Measurements from ENCODE around the gene MSL3. TPM values are rescaled to one million over a fixed set of nuclear protein-coding genes. Genes with fewer than 3 reads are reported as not detected.

Gene MSL3
- polyA plus RNA-seq, 1 donor from 2014 or later: 66.8 TPM

DNA sequence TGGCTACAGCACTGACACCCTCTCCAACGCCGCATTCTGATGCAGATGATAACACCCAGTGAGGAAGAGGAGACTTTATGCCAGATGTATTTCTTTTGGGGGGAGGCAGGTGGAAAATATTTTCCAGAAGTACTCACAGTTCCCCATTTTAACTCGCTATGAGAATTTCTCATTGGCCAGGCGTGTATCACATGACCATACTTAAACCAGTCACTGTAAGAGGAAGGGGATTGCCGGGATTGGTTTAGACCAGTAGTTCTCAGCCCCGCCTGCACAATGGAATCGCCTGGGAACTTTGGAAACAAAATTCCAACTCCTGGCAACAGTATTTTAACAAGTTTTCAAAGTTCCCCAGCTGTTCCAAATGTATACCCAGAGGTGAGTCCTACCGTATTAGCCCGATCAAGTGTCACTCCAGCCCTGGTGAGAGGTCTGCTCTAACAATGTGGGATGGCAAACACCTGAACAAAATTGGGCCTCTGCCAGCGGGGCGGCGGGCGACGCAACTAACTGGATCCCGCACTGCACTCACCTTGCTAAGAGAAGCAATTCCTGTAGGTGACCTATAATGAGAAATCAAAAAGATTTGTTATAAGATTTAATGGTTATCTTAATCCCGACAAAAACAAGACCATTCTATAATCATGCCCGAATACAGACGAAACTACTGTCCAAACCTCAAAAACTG lies 2.9 kb upstream of the MSL3 start:
- Mint-ChIP-seq H3K27me3 (peaks cover 5% of the 10 kb centered on the region), H3K9me3 (no peaks in the 10 kb centered on the region), H3K27ac (peak overlapping the region in 1 of 3 donors; percentile 82), H3K4me1 (peaks cover 5 to 12% (median 11%) of the 10 kb centered on the region in 3 donors), H3K4me3 (peak overlapping the region in 1 of 4 donors; percentile 88), H3K36me3 (no peaks in the 10 kb centered on the region)

DNA sequence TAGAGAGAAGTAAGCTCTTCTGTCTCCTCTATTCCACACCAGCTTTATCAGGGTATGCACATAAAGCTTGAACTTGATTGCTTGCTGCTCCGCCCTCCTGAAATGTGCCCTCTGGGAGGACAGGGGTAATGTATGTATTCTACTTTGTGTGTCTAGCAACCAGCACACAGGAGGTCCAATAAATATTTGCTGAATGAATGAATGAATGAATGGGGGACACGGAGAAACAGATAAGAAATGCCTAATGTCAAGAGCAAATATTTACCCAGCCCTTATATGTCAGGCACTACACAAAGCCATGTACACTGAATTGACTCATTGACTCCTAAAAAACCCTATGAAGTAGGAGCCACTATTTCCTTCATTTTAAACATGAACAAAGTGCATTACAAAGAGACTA lies 2.3 kb upstream of the MSL3 start:
- Mint-ChIP-seq H3K27ac (peak overlapping the region in 1 of 3 donors; percentile 82), H3K9me3 (no peaks in the 10 kb centered on the region), H3K36me3 (peaks cover under 1% of the 10 kb centered on the region), H3K4me3 (peak overlapping the region in 2 of 4 donors; percentile 8 to 88), H3K27me3 (peaks cover 5% of the 10 kb centered on the region), H3K4me1 (peaks cover 7 to 14% (median 12%) of the 10 kb centered on the region in 3 donors)

DNA sequence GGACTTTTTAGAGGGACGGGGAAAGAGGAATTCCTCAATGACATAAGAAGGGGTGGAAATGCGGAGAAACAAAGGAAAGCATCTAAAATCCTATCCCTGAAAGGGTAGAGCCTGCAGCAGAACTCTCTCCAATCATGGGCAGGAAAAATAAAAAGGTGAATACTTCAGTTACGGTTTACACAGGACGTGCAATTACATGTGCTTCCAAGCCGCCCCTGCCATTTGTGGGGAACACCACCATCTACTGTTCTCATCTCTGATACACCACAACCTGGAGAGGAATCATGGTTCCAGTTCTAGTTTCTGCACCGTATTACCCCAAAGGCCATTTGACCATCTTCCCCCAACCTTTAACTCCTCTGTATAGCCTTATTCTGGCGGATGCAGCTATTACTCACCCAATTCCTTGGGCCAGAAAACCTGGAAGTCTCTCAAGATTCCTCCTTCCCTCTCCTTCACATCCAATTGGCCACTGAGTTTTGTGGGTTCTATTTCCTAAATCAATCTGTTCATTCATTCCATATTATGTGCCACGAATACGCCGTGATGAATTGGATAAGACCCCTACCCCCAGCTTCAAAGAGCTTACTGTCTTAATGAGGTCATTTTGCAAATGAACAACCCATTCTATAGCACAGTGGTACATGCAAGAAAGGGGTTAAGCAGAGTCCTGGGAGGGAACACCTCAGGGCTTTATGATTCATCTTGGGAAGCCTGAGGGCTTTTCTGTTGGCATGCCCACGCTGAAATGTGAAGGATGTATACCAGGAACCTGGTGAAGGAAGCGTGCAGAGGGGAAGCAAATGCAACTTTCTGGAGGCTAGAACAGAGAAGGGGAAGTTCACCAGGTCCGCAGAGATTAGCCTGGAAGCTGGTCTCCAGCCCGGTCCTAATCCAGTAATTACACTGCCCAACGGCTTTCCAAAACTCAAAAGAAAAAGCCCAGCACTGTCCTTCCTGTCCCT lies 1.4 kb upstream of the MSL3 start:
- Mint-ChIP-seq H3K27ac (peak overlapping the region in 2 of 3 donors; percentile 77 to 82), H3K4me1 (peaks cover 11 to 20% (median 18%) of the 10 kb centered on the region in 3 donors)

GRCh38 chrX:11757397-11757718 lies 679 bp upstream of the MSL3 start:
- no peaks in the 10 kb centered on the region for H3K9me3 Mint-ChIP-seq
- peak overlapping the region; percentile 63 to 88 (median 74) for H3K4me3 Mint-ChIP-seq
- peaks cover 1% of the 10 kb centered on the region for H3K36me3 Mint-ChIP-seq
- H3K27ac Mint-ChIP-seq: peak overlapping the region in 2 of 3 donors; percentile 77 to 82
- H3K27me3 Mint-ChIP-seq: peaks cover 5% of the 10 kb centered on the region
- H3K4me1 Mint-ChIP-seq: peaks cover 15 to 26% (median 22%) of the 10 kb centered on the region in 3 donors

More for the DNA sequence above, 1.4 kb upstream of the MSL3 start:
- H3K4me3 Mint-ChIP-seq: peak overlapping the region; percentile 63 to 88 (median 74)
- peaks cover 1% of the 10 kb centered on the region for H3K36me3 Mint-ChIP-seq
- H3K9me3 Mint-ChIP-seq: no peaks in the 10 kb centered on the region
- H3K27me3 Mint-ChIP-seq: peaks cover 5% of the 10 kb centered on the region

DNA sequence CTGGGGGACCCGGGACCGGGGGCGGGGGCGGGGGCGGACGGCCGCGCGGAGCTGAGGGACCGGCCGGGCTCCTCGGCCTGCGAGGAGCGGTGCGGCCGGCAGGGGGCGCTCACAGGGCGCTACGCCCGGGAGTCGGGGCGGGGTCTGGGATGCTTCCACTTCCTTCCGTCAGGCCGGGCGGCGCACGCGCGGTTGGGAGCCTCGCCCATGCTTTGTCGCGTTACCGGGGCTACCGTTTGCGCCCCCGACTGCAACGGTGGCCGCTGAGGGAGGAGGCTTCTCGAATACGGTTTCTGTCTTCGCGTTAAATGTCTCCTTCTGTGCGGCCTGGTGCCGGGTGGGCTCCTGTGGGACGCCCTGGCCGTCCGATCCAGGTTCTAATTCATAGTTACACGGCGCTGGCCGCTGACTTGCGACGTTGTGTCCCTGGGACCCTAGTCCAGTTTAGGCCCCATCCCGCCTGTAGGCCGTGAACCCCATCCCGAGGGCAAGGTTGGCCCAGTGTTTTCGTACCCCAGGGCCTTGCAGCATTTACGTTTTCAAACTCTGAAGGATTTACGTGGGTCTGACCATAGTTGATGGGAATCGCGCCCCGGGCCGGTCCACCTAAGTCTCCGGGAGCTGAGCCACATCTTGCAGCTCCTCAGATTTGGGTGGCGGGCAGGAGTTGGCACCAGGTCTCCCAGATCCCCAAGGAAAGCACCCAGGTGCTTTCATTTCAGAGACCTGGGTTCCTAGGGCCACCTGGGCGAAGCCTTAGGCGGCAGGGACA lies 549 bp downstream of the MSL3 start:
- Mint-ChIP-seq H3K9me3 (no peaks in the 10 kb centered on the region), H3K27ac (peak overlapping the region; percentile 92 to 97 (median 95)), H3K27me3 (no peaks in the 10 kb centered on the region), H3K4me3 (peak overlapping the region; percentile 92 to 99 (median 96)), H3K36me3 (peaks cover 1% of the 10 kb centered on the region), H3K4me1 (peaks cover 19 to 32% (median 22%) of the 10 kb centered on the region in 3 donors)

DNA sequence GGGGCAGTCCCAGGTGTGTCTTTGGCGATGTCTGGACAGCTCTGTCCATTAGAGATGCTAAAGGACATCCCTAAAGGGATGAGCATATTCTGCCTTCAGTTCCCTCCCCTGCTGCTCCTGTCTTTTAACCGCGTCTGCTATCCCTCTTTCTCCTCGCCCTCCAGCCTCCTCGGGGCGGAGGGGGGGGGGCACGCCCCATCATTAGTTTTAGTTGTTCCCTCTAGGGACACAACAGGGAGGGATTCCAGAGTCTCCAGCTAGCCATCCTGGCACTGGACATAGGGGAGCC lies 1.1 kb downstream of the MSL3 start:
- Mint-ChIP-seq H3K4me1 (peaks cover 19 to 38% (median 22%) of the 10 kb centered on the region in 3 donors), H3K36me3 (peaks cover 1% of the 10 kb centered on the region), H3K27ac (peak overlapping the region; percentile 92 to 97 (median 95)), H3K4me3 (peak overlapping the region; percentile 92 to 99 (median 96)), H3K9me3 (no peaks in the 10 kb centered on the region), H3K27me3 (no peaks in the 10 kb centered on the region)

DNA sequence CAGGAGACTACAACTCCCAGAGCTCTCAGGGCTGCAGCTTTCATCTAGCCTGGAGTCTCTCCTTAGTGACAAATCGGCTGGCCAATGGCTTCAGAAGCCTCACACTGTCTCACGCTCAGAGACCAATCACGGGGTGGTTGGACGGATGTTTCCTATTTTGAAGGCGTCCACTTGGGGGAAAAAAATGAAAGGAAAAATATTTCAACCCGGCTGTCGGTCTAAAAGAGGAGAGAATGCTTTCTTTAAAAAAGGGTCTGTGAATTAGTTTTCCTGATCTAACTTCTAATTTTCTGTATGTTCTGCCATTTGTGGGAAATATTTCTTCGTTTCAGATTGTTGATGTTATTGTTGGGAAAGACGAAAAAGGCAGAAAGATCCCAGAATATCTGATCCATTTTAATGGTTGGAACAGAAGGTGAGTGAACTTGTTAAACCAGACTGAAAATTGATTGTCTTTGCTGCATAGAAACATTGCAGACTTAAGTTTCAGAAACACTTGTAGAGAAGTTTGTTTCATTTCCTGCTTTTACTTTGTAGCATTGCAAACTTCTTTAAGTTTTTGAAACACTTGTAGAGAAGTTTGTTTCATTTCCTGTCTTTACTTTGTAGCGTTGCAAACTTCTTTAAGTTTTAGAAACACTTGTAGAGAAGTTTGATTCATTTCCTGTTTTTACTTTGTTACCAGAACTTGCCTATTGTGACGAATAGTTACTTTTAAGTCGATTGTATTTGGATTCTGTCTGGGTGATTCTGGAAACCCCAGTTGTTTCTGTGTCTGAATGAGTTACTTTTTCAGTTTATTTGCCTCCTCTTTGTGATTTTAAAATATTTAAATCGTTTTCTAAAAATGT lies 1.6 kb downstream of the MSL3 start:
- H3K9me3 Mint-ChIP-seq: no peaks in the 10 kb centered on the region
- peak overlapping the region; percentile 92 to 99 (median 96) for H3K4me3 Mint-ChIP-seq
- peaks cover 1% of the 10 kb centered on the region for H3K27me3 Mint-ChIP-seq
- peaks cover 1% of the 10 kb centered on the region for H3K36me3 Mint-ChIP-seq
- peak overlapping the region; percentile 92 to 97 (median 95) for H3K27ac Mint-ChIP-seq
- peaks cover 22 to 43% (median 26%) of the 10 kb centered on the region in 3 donors for H3K4me1 Mint-ChIP-seq

DNA sequence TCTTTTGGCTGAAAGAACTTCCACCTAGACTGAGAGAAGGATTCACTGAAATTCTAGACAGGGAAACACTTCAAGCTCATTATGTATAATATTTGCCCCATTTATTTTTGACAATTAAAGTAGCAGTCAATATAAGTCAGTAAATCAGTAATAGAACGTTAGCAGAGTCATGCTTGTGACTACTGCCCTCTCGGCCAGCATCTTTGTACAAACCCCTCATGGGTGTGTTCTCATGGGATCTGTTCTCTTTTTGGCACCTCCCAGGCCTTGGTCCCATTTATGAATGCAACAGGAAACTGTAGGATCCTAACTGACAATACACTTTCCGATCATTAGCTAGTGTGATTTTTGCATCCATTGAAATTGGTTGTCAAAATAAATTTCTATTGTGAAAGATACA lies 2.9 kb downstream of the MSL3 start:
- Mint-ChIP-seq H3K4me1 (peaks cover 27 to 51% (median 30%) of the 10 kb centered on the region in 3 donors), H3K27me3 (peaks cover 2% of the 10 kb centered on the region), H3K27ac (peak overlapping the region in 2 of 3 donors; percentile 6 to 83), H3K4me3 (peak overlapping the region; percentile 69 to 86 (median 78)), H3K36me3 (peaks cover 1% of the 10 kb centered on the region), H3K9me3 (no peaks in the 10 kb centered on the region)

GRCh38 chrX:11764602-11765067 lies 6.6 kb downstream of the MSL3 start:
- peak overlapping the region in 2 of 4 donors; percentile 36 to 82 for H3K4me3 Mint-ChIP-seq
- peak overlapping the region in 2 of 3 donors; percentile 26 to 51 for H3K27ac Mint-ChIP-seq
- H3K4me1 Mint-ChIP-seq: peaks cover 27 to 57% (median 29%) of the 10 kb centered on the region in 3 donors
- H3K9me3 Mint-ChIP-seq: no peaks in the 10 kb centered on the region
- peaks cover 2% of the 10 kb centered on the region for H3K27me3 Mint-ChIP-seq
- H3K36me3 Mint-ChIP-seq: peaks cover 1% of the 10 kb centered on the region

- H3K36me3 Mint-ChIP-seq: peaks cover 1% of the 10 kb centered on the region
- H3K4me1 Mint-ChIP-seq: peaks cover 26 to 58% (median 27%) of the 10 kb centered on the region in 3 donors
Observed at GRCh38 chrX:11765449-11765848, 7.4 kb downstream of the MSL3 start.

DNA sequence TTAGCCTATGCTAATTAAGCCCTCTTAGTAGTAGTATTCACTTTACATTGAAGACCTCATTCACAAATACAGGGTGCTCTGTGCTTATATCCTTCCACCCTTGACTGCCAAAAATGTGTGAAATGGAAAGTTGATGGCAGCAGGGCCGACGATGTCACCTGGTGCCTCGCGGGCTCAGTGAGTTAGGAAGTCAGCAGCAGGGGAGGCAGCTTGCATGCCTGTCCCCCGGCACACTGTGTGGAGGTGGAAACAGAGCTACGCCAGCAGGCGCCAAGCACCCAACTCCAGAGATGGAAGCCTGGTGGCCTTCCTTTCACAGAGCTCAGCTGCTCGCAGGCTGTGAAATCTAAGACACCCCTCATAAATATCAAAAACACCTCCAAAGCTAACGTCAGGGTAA lies 8.4 kb downstream of the MSL3 start:
- no peaks in the 10 kb centered on the region for H3K36me3 Mint-ChIP-seq
- H3K4me3 Mint-ChIP-seq: no peak overlapping the region
- H3K27me3 Mint-ChIP-seq: peaks cover 2% of the 10 kb centered on the region
- H3K9me3 Mint-ChIP-seq: no peaks in the 10 kb centered on the region
- peaks cover 20 to 51% (median 22%) of the 10 kb centered on the region in 3 donors for H3K4me1 Mint-ChIP-seq
- H3K27ac Mint-ChIP-seq: peak overlapping the region in 1 of 3 donors; percentile 53

More at GRCh38 chrX:11765449-11765848, 7.4 kb downstream of the MSL3 start:
- H3K4me3 Mint-ChIP-seq: peak overlapping the region in 3 of 4 donors; percentile 13 to 82 (median 64)
- H3K9me3 Mint-ChIP-seq: no peaks in the 10 kb centered on the region
- peak overlapping the region in 1 of 3 donors; percentile 26 for H3K27ac Mint-ChIP-seq
- H3K27me3 Mint-ChIP-seq: peaks cover 2% of the 10 kb centered on the region

DNA sequence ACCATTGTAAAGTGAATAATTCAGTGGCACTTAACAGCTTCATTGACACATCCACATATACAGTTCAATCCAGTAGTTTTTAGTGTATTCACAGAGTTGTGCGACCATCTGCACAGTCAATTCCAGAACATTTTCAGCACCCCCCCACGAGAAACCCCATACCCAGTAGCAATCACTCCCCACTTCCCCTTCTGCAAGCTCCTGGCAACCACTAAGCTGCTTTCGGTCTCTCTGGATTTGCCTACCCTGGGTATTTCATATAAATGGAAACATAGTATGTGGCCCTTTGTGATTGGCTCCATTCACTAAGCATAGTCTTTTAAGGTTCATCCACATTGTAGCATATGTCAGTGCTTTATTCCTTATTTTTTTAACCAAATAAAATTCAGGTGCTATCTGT lies 10.0 kb downstream of the MSL3 start:
- Mint-ChIP-seq H3K36me3 (no peaks in the 10 kb centered on the region), H3K4me3 (no peak overlapping the region)

DNA sequence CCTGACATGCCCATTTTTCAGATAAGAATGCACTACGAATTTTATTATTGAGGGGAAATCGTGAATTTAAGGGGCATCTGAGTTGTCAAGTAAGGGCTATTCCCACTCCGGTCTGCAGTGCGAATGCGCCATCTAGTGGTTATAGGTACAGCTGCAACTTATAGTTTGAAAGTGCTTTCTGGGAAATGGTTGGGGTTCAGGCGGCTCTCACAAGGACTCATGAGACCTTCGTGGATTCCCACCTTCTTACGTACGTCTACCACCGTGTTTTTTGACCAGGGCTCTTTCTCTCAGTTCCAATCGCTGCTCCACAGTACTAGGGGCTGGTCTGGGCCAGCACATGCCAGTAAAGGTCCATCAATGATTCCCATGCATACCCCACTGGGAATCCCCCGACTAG lies 12.3 kb downstream of the MSL3 start:
- Mint-ChIP-seq H3K36me3 (peaks cover 1% of the 10 kb centered on the region), H3K27me3 (no peaks in the 10 kb centered on the region), H3K4me1 (peaks cover 6 to 22% (median 9%) of the 10 kb centered on the region in 3 donors), H3K27ac (peak overlapping the region in 1 of 3 donors; percentile 65), H3K4me3 (no peak overlapping the region), H3K9me3 (no peaks in the 10 kb centered on the region)

More for the DNA sequence above, 10.0 kb downstream of the MSL3 start:
- H3K4me1 Mint-ChIP-seq: peaks cover 14 to 41% (median 17%) of the 10 kb centered on the region in 3 donors
- H3K27ac Mint-ChIP-seq: peak overlapping the region in 2 of 3 donors; percentile 23 to 85
- peaks cover 2% of the 10 kb centered on the region for H3K27me3 Mint-ChIP-seq
- no peaks in the 10 kb centered on the region for H3K9me3 Mint-ChIP-seq

Data from IgD-negative memory B cell (primary cell).